Gastrocnemius medialis (tissue), 4 donors: ENCODE measurements around the gene SPATA31E1.

Source experiments
- CTCF ChIP-seq, 5 experiments: fragments of 450-650 bp in 3 of 5; fragments of 200-600 bp in 2 of 5; sonication (generic) in 2 of 5; IDR thresholded peaks in 4 of 5; conservative IDR thresholded peaks in 1 of 5; 1 replicate in 4 of 5; 2 replicates in 1 of 5; pipeline ENCODE4 v1.5.1; 2016 to 2019; ENCODE audit warnings: antibody characterized with exemption in 5 of 5, mild to moderate bottlenecking in 3 of 5, moderate library complexity in 3 of 5
- POLR2A ChIP-seq, 2 donors: fragments of 450-650 bp; IDR thresholded peaks; one replicate each; pipeline ENCODE4 v1.6.1; 2017; ENCODE audit warnings: antibody characterized with exemption in 2 of 2, mild to moderate bottlenecking in 2 of 2, moderate library complexity in 2 of 2

- TF ChIP-seq CTCF (IDR thresholded peaks at IDR 0.05 in 4 of 5, conservative IDR thresholded peaks at IDR 0.05 in 1 of 5) (no peak), POLR2A (IDR thresholded peaks at IDR 0.05) (no peak)
Observed at GRCh38 chr9:87880683-87881082, 2.0 kb upstream of the SPATA31E1 start.
